DOHH2 (cell line): ENCODE measurements around the gene MBD3.

ENCODE experiments used
- H3F3A ChIP-seq: fragments of 200-600 bp; sonication (generic), shearing (Covaris generic); 2 replicates; pipeline ENCODE4 v1.6.0; 2016; ENCODE audit warnings: antibody characterized with exemption, mild to moderate bottlenecking; ENCODE audit not compliant: control insufficient read depth, insufficient read depth
- H3K27ac ChIP-seq: fragments of 200-600 bp; sonication (generic); 2 replicates; pipeline ENCODE4 v1.5.1; 2014; ENCODE audit warnings: low read depth, mild to moderate bottlenecking, low read length, moderate library complexity
- H3K27me3 ChIP-seq: fragments of 200-600 bp; sonication (generic); 2 replicates; pipeline ENCODE4 v1.6.1; 2014; ENCODE audit warnings: mild to moderate bottlenecking, low read length, mixed read lengths; ENCODE audit not compliant: control insufficient read depth
- H3K36me3 ChIP-seq: fragments of 200-600 bp; sonication (generic); 2 replicates; pipeline ENCODE4 v1.6.1; 2014; ENCODE audit warnings: mild to moderate bottlenecking, low read length, moderate library complexity, mixed read lengths; ENCODE audit not compliant: control insufficient read depth
- H3K4me1 ChIP-seq: fragments of 200-600 bp; sonication (generic); 2 replicates; pipeline ENCODE4 v1.6.1; 2014; ENCODE audit warnings: mild to moderate bottlenecking, low read length, mixed read lengths; ENCODE audit not compliant: control insufficient read depth
- H3K4me2 ChIP-seq: fragments of 200-600 bp; sonication (generic); 2 replicates; pipeline ENCODE4 v1.6.0; 2014; ENCODE audit warnings: mild to moderate bottlenecking, low read length, moderate library complexity
- H3K4me3 ChIP-seq: fragments of 200-600 bp; sonication (generic); 2 replicates; pipeline ENCODE4 v1.5.1; 2014; ENCODE audit warnings: mild to moderate bottlenecking, low read length, mixed read lengths
- H3K79me2 ChIP-seq: fragments of 200-600 bp; sonication (generic); 2 replicates; pipeline ENCODE4 v1.6.1; 2014; ENCODE audit warnings: mild to moderate bottlenecking, low read length, mixed read lengths; ENCODE audit not compliant: control insufficient read depth
- H3K9me2 ChIP-seq: fragments of 200-600 bp; sonication (generic); replicated peaks from 2 replicates; pipeline ENCODE4 v1.6.1; 2014; ENCODE audit warnings: mild to moderate bottlenecking, low read length, mixed read lengths; ENCODE audit not compliant: control insufficient read depth
- H3K9me3 ChIP-seq: fragments of 200-600 bp; sonication (generic); 2 replicates; pipeline ENCODE4 v1.6.1; 2014; ENCODE audit warnings: antibody characterized with exemption, low read length, mixed read lengths; ENCODE audit not compliant: control insufficient read depth, insufficient read depth
- H4K20me1 ChIP-seq: fragments of 200-600 bp; sonication (generic); 2 replicates; pipeline ENCODE4 v1.6.0; 2014; ENCODE audit warnings: low read depth, mild to moderate bottlenecking, antibody characterized with exemption, low read length, moderate library complexity; ENCODE audit not compliant: control insufficient read depth, insufficient read depth
- CTCF ChIP-seq: fragments of 200-600 bp; sonication (generic); IDR thresholded peaks from one replicate; pipeline ENCODE4 v1.5.1; 2014; ENCODE audit warnings: antibody characterized with exemption, mild to moderate bottlenecking, low read depth, low read length; ENCODE audit not compliant: poor library complexity, severe bottlenecking
- EZH2phosphoT487 ChIP-seq: fragments of 200-600 bp; sonication (generic); IDR thresholded peaks from 2 replicates; pipeline ENCODE4 v1.6.1; 2017; ENCODE audit warnings: borderline replicate concordance, mild to moderate bottlenecking, antibody characterized with exemption, low read length, moderate library complexity, mixed read lengths

The MBD3 gene

DNA sequence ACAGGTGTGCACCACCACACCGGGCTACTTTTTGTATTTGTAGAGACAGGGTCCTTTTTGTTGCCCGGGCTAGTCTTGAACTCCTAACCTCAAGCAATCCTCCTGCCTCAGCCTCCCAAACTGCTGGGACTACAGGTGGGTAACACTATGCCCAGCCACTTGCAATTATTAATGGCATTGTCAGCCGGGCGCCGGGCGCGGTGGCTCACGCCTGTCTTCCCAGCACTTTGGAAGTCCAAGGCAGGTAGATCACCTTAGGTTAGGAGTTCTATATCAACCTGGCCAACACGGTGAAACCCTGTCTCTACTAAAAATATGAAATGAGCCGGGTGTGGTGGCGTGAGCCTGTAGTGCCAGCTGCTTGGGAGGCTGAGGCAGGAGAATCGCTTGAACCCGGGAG is 21.8 kb downstream of the MBD3 start:
- Histone ChIP-seq H3K9me2 (no peaks in the 10 kb centered on the region), H3K27ac (no peak overlapping the region), H3K4me2 (no peak overlapping the region), H3K79me2 (0 out of 2 replicates have a peak, but pooled peaks cover 2% of the 10 kb centered on the region), H3K27me3 (peaks cover 10% of the 10 kb centered on the region; the same call in 1 of the 2 replicates), H3F3A (peaks cover 11% of the 10 kb centered on the region), H3K9me3 (peaks cover 3% of the 10 kb centered on the region; the same call in 1 of the 2 replicates), H3K36me3 (no peaks in the 10 kb centered on the region; the same call in 1 of the 2 replicates), H4K20me1 (no peaks in the 10 kb centered on the region), H3K4me3 (no peak overlapping the region), H3K4me1 (peaks cover 19% of the 10 kb centered on the region)
- TF ChIP-seq CTCF (no peak), EZH2phosphoT487 (no peak)

DNA sequence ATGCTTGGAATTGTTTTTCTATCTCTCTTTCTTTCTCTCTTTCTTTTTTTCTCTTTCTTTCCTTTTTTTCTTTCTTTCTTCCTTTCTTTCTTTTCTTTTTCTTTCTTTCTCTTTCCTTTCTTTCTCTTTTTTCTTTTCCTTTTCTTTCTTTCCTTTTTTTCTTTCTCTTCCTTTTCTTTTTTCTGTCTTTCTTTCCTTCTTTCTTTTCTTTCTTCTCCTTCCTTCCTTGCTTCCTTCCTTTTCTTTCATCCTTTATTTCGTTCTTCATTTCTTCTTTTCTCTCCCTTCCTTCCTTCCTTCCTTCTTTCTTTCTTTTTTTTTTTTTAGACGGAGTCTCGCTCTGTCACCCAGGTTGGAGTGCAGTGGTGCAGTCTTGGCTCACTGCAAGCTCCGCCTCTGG is 22.7 kb downstream of the MBD3 start:
- TF ChIP-seq EZH2phosphoT487 (no peak), CTCF (no peak)
- Histone ChIP-seq H3K9me2 (no peaks in the 10 kb centered on the region), H3F3A (peaks cover 11% of the 10 kb centered on the region), H3K27me3 (peaks cover 10% of the 10 kb centered on the region; the same call in 1 of the 2 replicates), H3K4me2 (no peak overlapping the region), H3K27ac (no peak overlapping the region), H3K4me3 (no peak overlapping the region), H3K9me3 (peaks cover 3% of the 10 kb centered on the region; the same call in 1 of the 2 replicates), H4K20me1 (no peaks in the 10 kb centered on the region), H3K79me2 (0 out of 2 replicates have a peak, but pooled peaks cover 5% of the 10 kb centered on the region), H3K4me1 (peaks cover 19% of the 10 kb centered on the region), H3K36me3 (no peaks in the 10 kb centered on the region; the same call in 1 of the 2 replicates)

DNA sequence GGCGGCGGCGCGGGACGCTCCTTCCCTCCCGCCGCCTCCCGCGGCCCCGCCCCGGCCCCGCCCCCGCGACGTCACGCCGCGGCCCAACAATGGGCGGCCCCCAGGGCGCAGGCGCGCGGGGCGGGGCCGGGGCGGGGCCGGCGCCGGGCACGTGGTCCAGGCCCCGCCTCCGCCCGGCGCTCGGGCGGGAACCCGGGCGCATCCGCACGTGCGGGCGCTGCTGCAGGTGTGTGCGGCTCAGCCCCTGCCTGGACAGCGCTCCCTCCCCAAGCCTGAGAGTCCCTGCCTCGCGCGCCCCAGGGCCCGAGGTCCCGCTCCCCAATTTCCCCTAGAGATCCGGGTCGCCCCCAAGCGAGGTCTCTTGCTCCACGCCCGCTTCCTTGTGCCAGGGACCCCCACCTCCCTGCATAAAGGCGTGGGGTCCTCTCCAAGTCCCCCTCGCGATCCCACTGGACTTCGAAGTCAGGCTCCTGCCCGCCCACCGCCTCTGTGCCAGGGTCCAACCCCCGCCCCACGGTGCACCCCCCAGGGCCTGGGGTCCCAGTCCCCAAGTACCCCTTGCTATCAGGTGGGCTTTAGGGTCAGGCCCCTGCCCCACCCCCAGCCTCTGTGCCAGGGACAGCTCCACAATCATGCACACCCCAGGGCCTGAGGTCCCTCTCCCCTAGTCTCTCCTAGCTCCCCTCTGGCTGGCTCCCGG is 24.2 kb downstream of the MBD3 start, which contains the start of gene MEX3D:
Gene MEX3D, minus strand, starts transcription at position 6 of the 700 bp plus-strand sequence. CDS start 267 bp downstream, outside the sequence.
- H3K36me3 ChIP-seq = no peaks in the 10 kb centered on the region
- H3K9me3 ChIP-seq = peaks cover 3% of the 10 kb centered on the region; the same call in 1 of the 2 replicates
- peak within 1 kb of the TSS; percentile 64 for H3K4me2 ChIP-seq
- peaks cover 10% of the 10 kb centered on the region; the same call in 1 of the 2 replicates for H3K27me3 ChIP-seq
- peak within 1 kb of the TSS; percentile 56 for H3K4me3 ChIP-seq
- H4K20me1 ChIP-seq = no peaks in the 10 kb centered on the region
- no peaks in the 10 kb centered on the region for H3K9me2 ChIP-seq
- TF ChIP-seq CTCF (no peak), EZH2phosphoT487 (no peak)
- 0 out of 2 replicates have a peak, but pooled peaks cover 5% of the 10 kb centered on the region for H3K79me2 ChIP-seq
- peaks cover 8% of the 10 kb centered on the region for H3F3A ChIP-seq
- H3K27ac ChIP-seq = no peak within 1 kb of the TSS
- peaks cover 19% of the 10 kb centered on the region for H3K4me1 ChIP-seq
